Measurements from ENCODE around the gene ARGFX.

DNA sequence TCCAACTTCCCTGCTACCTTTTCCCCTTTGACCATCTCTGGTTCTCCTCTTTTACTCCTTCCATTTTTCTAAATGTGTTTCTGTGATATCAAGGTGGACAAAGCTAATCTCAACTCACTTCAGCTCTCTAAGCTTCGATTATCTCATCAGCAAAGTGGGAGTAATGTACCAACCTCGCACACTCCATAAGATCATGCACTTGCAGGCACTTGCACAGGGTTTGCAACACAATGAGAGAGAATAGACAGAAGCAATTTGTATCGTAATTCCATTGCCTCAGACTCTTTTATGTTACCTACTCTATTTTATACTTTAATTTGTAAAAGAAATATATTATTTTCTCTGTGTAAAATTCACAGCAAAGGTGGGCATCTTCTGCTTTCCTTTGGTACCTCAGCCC is 15.0 kb upstream of the ARGFX start:
- TF ChIP-seq, protein P1, sequence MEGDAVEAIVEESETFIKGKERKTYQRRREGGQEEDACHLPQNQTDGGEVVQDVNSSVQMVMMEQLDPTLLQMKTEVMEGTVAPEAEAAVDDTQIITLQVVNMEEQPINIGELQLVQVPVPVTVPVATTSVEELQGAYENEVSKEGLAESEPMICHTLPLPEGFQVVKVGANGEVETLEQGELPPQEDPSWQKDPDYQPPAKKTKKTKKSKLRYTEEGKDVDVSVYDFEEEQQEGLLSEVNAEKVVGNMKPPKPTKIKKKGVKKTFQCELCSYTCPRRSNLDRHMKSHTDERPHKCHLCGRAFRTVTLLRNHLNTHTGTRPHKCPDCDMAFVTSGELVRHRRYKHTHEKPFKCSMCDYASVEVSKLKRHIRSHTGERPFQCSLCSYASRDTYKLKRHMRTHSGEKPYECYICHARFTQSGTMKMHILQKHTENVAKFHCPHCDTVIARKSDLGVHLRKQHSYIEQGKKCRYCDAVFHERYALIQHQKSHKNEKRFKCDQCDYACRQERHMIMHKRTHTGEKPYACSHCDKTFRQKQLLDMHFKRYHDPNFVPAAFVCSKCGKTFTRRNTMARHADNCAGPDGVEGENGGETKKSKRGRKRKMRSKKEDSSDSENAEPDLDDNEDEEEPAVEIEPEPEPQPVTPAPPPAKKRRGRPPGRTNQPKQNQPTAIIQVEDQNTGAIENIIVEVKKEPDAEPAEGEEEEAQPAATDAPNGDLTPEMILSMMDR (IDR thresholded peaks at IDR 0.05): no peak
- TF ChIP-seq EZH2 (IDR thresholded peaks at IDR 0.05): no peak

Measured in neural progenitor cell (in vitro differentiated cells).